Activated CD4-positive, alpha-beta T cell treated with anti-CD3 and anti-CD28 coated beads for 48 hours (primary cell): ENCODE results near the gene IFIT3.
A peak's percentile ranks its signal among the peaks of the same experiment; 100 is the strongest.
"Not testable (repeated sequence)": the region's sequence is repeated elsewhere in the genome, so short reads cannot be mapped to it uniquely, and the experiment has no call there.

Experiments
- DNase-seq: peaks from one replicate; pipeline ENCODE4 v3.0.0-alpha.2; 2020

The IFIT3 gene, protein sequence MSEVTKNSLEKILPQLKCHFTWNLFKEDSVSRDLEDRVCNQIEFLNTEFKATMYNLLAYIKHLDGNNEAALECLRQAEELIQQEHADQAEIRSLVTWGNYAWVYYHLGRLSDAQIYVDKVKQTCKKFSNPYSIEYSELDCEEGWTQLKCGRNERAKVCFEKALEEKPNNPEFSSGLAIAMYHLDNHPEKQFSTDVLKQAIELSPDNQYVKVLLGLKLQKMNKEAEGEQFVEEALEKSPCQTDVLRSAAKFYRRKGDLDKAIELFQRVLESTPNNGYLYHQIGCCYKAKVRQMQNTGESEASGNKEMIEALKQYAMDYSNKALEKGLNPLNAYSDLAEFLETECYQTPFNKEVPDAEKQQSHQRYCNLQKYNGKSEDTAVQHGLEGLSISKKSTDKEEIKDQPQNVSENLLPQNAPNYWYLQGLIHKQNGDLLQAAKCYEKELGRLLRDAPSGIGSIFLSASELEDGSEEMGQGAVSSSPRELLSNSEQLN

DNA sequence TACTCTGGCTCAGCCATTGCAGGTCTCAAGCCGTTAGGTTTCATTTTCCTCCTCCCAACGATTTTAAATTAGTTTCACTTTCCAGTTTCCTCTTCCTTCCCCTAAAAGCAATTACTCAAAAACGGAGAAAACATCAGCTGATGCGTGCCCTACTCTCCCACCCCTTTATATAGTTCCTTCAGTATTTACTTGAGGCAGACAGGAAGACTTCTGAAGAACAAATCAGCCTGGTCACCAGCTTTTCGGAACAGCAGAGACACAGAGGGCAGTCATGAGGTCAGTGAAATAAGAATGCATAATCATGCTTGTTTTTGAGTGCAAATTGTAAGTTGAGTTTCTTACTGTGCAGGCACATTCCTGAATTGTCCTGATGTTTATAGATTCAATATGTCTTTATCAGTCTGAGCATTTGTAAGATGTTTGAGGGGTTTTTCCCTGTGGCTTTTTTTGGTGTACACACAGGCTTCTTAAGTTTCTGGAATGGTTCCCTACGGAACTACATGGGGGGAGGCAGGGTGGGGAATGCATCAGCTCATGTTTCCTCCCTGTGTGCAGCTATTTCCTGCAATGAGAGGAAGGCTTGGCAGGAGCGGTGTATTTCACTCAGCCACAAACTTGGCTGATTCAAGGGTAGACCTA lies at the start of gene IFIT3:
Gene IFIT3, plus strand, starts transcription at position 195 of the 639 bp plus-strand sequence. Its CDS starts 77 bp downstream, at position 272.
- no peak for DNase-seq

DNA sequence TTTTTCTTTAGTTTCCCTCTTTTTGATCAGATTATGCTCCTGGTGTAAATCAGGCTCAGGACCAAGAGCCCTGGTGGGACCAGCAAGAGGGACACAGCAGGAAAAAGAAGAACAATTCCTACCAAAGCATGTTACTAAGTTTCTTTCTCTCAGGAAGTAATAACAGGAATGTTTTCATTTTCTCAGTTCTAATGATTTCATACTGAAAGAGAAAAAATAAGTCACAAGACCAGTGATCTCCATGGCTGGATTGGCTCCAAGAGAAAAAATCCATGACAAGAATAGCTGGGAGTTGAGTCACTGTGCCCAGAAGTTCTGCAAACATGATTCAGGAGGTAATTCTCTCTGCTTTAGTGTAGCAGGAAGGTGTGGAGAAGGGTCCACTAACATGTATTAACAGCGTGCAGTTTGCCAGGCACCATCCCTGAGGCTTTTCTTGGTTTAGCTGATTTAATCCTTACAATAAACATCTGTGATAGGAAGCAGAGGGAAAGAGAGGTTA lies 49.7 kb upstream of the IFIT3 start:
- DNase-seq = no peak

DNA sequence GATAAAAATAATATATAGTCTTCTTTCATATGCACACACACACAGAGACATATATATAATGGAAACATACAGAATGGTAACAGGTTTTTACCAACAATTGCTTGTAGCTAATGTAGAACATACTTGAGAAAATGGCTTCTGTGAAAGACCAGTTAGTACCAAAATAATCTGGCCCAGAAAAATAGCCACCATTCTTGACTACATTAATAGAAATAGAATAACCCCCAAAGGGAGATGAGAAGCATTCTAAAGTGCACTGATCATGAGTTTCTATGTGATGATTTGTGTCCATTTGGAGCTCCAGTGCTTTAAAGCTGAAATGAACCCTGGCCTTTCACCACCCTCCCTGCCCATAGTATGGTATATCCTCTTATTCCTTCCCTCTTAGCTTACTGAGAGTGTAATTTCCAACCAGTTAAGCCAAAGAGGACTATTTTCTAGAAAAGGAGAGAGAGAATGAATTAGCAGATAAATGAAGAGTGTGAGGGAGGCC lies 48.9 kb upstream of the IFIT3 start:
- no peak for DNase-seq

DNA sequence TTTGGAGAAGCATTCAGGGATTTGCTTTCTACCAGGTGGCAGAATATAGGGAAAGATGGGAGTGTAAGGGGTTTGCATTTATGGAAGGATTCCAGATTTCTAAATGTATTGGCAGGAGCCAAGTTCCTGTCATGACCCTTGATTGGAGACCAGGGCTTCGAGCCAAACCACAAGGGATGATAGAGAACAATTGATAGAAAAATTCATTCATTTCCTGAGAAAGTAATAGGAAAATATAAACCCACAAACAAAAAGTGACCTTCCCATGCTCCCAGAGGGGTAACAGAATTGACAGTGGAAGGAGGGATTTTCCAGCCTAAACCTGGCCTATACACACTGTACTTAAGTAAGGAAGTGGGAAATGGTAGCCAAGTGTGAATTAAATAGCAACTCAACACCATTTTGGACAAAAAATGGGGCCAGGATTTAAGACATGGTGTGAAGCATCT lies 48.4 kb upstream of the IFIT3 start:
- DNase-seq = no peak

DNA sequence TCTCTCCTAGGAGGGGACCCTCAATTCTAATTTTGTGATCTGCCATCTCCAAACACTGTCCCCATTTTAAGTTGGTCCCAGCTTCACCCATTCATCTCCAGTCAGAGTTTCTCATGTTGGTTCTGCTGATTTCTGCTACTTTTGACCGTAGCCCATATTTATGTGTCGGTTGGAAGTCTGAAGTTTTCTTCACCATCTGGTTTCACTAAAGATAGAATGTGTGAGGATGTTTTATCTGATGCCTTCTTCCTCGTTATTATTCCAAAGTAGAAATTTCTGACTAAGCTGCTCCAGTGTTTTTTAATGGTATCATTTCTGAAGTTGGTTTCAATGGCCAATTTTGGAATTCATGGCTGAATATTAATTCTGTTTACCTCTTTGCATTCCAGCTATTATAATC lies 47.3 kb upstream of the IFIT3 start:
- DNase-seq = no peak

DNA sequence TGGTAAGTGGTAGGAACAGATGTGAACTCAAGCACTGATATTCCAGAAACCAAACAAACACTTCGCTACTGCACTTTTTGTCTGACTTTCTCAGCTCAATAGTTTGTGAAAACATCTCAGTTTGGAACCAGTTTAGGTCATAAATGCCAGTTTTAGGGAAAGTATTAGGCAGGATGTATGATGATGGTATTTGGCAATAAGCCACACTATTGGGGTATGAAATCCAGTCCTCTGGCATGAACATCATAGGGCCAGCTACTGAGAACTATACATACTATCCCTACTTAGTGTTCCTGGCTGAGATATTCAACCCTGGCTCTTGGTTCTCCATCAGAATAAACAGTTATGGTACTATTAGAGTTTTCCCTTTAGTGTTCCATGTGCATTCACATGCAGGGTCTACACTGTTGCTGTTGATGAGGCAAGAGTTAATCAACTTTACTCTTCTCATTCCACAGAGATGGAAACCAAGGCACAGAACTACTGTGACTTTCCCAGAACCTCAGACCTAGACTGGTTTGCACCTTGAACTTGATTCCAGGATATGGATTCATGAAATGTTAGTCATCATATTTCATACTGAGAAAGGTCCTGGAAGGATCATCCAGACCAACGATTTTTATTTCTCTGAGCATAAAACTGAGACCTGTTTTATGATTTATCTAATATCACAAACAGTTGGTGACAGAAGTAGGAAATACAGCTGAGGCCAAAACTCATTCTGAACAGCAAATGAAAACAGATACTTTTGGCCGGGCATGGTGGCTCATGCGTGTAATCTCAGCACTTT lies 46.0 kb upstream of the IFIT3 start:
- DNase-seq = no peak

DNA sequence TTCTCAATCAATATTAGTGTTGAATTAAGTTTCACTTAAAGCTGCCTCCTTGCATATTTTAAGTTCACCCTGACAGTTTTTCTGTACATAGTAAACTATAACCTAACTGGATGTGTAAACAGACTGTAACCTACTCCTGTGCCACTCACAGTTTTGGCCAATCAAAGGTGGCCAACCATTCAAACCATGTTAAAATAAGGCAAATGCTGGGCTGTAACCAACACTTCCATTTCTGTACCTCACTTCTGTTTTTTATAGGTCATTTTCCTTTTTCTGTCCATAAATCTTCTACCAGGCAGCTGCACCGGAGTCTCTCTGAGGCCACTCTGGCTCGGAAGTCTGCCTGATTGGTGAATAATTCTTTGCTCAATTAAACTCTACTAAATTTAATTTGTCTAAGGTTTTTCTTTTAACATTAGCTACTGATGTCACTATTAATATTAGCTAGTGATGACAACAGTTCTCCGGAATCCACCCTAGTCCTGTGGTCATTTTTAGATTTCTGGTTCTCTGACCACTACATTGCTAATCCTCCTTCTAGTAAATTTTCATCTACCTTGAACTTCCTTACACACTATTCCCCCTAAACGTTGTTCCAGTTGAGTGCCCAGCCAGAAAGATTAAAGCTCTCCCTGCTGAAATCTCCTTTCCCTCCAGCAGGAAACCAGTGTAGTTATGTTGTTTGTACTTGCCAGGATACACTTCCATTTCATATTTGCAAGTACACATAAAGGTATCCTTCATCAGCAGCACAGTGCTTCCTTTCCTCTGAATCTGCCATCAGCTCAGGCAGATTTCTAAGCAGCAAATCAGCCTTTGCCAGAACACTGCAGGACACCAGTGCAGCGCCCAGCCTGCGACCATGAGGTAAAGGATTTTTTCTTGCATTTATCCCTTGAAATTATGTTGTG lies 44.5 kb upstream of the IFIT3 start:
- no peak for DNase-seq

DNA sequence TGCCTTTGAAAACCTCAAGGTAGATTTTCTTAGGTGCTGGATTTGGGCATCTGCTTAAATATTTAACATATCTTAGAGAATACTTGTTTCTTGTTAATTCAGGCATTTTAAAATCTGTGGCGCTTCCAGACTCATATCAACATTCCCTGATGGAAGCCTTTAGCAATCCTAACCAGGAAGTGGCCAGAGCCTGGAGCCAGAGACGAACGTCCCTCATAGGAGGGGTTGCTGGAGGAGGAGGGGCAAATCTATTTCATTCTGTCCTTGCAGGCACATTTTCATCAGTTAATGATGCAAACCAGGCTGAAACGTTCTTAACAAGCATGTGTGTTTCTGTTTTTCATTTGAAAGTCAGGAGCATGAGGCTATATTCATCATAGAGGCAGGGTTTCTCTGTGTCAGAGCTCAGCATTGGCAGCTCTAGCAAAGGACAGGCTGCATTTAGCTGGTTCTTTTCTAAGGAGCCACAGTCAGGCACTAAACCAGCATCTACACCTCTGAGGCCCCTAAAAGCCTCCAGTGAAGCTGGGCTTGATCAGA lies 43.8 kb upstream of the IFIT3 start:
- DNase-seq = no peak

DNA sequence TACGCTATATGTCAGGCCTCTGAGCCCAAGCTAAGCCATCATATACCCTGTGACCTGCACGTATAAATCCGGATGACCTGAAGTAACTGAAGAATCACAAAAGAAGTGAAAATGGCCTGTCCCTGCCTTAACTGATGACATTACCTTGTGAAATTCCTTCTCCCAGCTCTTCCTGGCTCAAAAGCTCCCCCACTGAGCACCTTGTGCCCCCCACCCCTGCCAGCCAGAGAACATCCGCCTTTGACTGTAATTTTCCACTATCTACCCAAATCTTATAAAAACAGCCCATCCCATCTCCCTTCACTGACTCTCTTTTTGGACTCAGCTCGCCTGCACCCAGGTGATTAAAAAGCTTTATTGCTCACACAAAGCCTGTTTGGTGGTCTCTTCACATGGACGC lies 43.1 kb upstream of the IFIT3 start:
- DNase-seq = not testable (repeated sequence)

DNA sequence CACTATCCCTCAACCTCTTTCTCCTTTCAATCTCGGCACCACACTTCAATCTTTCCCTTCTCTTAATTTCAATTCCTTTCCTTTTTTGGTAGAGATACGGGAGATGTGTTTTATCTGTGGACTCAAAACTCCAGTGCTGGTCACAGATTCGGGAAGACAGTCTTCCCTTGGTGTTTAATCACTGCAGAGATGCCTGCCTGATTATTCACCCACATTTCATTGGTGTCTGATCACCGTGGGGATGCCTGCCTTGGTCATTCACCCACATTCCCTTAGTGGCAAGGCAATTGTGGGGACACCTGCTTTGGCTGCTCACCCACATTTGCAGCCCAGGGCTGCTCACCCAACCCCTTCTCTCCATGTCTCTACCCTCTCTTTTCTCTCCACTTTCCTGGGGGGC lies 42.5 kb upstream of the IFIT3 start:
- not testable (repeated sequence) for DNase-seq

DNA sequence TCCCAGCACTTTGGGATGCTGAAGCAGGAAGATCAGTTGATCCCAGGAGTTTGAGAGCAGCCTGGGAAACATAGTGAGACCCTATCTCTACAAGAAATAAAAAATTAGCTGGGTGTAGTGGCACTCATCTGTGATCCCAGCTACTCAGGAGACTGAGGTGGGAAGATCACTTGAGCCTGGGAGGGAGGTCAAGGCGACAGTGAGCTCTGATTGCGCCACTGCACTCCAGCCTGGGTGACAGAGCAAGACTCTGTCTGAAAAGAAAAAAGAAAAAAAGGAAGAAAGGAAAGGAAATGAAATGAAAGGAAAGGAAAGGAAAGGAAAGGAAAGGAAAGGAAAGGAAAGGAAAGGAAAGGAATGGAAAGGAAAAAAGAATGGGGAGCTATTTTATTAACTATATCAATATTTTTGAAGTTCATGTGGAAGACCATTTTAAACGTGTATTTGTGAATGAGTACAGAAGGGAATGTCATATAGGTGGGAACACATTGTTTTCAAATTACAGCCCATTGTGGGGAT lies 33.0 kb upstream of the IFIT3 start:
- no peak for DNase-seq

DNA sequence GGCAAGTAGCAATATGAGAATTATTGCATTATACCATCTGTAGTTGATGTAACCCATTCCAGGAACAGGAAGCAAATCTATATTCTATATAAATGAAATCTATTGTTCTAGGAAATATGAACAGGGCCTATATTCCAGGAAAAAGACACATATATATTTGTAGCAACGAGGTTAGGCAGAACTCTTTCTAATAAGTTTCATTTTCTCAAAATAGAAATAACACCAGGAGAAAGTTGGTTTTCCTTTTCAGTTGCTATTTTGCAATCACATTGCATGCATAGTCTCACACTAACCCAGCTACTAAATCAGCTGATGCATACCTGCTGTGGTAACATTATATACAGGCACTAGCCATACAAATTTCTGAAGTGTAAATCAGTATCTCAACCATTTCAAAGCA lies 32.2 kb upstream of the IFIT3 start:
- DNase-seq = no peak

DNA sequence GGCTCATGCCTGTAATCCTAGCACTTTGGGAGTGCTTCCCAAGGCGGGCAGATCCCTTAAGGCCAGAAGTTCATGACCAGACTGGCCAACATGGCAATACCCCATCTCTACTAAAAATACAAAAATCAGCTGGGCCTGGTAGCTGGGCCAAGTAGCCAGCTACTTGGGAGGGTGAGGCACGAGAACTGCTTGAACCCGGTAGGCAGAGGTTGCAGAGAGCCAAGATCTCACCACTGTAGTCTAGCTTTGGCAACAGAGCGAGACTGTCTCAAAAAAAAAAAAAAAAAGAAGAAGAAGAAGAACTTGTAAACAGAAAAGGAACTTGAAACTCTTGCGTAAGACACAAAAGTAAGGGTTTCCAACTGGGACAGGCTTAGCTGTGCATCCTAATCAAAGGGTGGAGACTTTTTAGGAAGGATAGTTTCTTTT lies 31.6 kb upstream of the IFIT3 start:
- no peak for DNase-seq

DNA sequence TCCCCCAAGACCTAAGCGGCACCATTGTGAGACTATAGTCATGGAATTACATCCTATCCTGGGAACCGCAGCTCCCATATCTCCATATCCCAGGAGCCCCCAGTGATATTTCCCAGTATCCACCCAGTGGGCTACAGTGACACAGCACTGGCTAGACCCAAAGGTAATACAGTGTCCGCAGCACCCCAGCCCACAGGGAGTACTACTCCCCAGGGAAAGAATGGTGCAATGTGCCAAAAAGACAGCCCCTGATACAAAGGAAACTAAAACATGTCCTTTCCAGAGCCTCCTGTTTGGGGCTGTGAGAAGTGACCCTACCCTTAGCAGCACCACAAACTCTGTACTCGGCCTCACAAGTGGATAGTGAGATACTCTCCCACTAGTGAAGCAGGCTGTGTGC lies 30.4 kb upstream of the IFIT3 start:
- no peak for DNase-seq

DNA sequence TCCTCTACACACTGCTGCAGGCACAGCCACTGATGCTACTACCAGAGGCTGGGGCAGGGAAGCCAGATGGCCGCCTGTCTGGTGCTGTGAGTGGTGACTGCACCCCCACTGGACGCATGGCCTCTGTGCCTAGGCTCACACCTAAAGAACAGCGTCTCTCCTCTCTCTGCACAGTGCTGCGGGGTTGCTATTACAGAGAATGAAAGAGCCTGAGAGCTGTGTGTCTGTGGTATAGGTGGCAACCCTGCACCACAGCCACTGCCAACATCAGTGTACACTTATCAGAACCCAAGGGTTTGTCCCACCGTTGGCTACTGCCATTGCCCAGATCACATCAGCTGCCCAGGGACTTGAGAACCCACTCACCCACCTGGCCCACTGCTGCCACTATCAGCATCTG lies 30.0 kb upstream of the IFIT3 start:
- DNase-seq = no peak

DNA sequence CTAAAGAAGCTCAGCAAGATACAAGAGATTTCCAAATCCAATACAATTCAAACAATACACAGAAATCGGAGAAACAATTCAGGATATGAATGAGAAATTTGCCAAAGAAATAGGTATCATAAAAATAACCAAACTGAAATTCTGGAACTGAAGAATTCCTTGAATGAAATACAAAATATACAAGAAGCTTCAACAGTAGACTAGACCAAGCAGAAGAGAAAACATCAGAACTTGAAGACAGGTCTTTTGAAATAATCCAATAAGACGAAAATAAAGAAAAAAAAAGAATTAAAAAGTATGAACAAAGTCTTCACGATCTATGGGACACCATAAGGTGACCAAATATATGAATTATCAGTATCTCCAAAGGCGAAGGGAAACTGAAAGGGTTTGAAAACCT lies 28.8 kb upstream of the IFIT3 start:
- DNase-seq = no peak

DNA sequence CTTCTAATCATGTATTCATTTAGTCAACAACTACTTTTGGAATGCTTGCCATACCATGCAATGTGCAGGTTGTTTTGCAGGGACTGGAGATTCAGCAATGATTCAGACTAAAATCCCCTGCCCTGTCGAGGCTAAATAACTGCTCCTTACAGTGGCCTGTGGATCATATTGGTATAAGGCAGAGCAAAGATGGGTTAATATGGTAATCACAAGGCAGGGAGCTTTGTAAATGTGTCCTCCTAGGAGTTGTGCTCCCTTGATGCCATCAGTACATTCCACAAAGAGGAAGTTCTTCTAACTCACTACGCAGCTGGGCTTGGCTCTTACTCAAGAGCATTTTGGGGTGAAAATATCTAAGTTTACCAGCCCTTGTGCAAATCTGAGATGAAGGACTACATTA lies 26.6 kb upstream of the IFIT3 start:
- no peak for DNase-seq

DNA sequence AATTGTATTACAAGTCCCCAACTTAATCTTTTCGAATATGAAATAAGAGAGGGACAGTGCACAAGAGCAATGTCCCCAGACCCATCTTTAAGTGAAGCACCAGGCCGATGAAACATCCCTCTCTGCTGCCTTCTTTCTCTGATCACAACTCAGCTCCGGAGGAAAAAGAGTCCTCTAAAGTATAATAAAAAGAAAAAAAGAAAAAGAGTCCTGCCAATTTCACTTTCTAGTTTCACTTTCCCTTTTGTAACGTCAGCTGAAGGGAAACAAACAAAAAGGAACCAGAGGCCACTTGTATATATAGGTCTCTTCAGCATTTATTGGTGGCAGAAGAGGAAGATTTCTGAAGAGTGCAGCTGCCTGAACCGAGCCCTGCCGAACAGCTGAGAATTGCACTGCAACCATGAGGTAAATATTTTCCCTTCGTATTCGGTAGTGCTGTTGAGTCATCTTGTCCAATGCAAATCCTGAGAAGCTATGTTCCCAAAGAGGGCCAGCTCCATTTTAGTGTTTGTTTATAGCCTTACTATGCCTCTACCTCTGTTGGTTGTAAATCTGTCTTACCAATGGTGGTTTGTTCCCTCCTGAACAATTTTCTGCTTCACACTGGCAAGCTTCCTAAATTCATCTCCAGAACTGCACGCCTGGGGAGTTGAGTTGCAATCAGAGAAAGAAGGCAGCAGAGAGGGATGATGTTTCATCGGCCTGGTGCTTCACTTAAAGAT lies 25.9 kb upstream of the IFIT3 start, which contains the start of gene IFIT2:
Gene IFIT2, plus strand, starts transcription at position 326 of the 725 bp plus-strand sequence. Its CDS starts 78 bp downstream, at position 404.
- DNase-seq = peak; percentile 9

DNA sequence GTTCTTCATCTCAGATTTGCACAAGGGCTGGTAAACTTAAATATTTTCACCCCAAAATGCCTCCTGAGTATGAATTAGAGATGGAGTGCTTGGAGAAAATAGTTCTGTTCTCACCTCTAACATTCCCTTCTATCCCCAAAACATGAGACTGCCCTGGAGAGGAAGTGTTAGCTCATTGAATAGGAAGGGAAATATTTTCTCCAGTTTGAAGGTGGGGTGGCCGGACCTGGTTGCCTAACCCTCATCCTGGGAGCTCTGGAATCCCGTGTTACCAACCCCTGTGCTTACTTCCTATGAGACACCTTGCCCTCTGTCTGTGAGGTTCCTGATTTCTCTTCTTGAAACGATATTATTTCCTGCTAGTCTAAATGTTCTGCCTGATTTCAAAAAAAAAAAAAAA lies 25.2 kb upstream of the IFIT3 start:
- no peak for DNase-seq

DNA sequence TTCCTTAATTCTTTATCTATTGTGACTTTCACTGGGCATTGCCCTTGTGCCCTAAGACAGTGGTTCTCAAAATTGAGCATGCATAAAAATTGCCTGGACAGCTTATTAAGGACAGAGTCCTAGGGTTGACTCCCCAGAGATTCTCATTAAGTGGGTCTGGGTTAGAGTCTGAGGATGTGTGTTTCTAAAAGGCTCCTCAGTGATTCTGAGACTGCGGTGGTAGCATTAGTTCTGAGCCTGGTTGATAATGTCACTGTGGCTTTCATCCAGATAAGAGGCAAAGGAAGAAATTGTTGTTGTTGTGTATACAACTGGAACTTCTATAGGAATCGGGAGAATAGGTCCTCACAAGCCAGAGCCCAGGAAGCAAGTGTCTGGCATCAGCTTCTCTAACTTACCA lies 24.6 kb upstream of the IFIT3 start:
- DNase-seq = no peak

DNA sequence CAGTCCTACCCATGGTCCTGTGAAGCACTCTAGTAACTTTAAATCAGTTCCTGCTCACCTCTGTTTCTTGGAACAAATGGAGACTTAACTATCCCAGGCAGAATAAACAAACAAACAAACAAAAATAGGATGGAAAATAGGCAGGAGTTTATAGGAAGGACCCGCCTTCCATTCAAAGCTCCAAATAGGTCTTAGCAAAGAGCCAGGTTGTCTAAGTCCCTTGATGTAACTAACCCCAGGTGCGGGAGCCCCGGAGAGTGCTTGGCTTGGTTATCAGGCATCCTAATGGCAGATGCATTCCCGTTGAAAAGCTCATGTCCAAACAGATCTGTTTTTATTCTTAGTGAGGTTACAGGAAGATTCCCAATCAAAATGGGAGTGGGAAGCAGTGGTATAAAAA lies 23.8 kb upstream of the IFIT3 start:
- no peak for DNase-seq
